ENCODE data around the gene IFI6. TPM values are rescaled to one million over a fixed set of nuclear protein-coding genes. Genes with fewer than 3 reads are reported as not detected.

IFI6 gene
- total and polyA plus RNA-seq, 2 donors (not counting 1 experiment from before 2014, with no cell fraction given): 11.7 to 12.0 TPM

GRCh38 chr1:27664291-27664690 lies 7.7 kb downstream of the IFI6 start:
- Histone ChIP-seq H3K9me3 (ENCODE audit: control extremely low read depth in 1 of 3, control insufficient read depth in 2 of 3, insufficient read depth in 1 of 3, low read length in 2 of 3) (no peaks in the 10 kb centered on the region), H3K79me2 (ENCODE audit: control insufficient read depth, insufficient read depth, low read length) (peaks cover 9% of the 10 kb centered on the region), H3K4me2 (replicated peaks; ENCODE audit: low read depth, low read length, poor library complexity, severe bottlenecking) (no peak overlapping the region), H3K27me3 (replicated peaks in 1 of 4; ENCODE audit: control extremely low read depth in 1 of 4, control insufficient read depth in 3 of 4, insufficient read depth in 4 of 4, low read length in 3 of 4) (no peaks in the 10 kb centered on the region), H3K4me1 (ENCODE audit: control insufficient read depth in 2 of 2, insufficient read depth in 2 of 2, low read length in 2 of 2) (peaks cover 31 to 39% of the 10 kb centered on the region in 2 donors), H2AFZ (ENCODE audit: insufficient read depth, low read depth, low read length, poor library complexity, severe bottlenecking) (no peak overlapping the region), H4K20me1 (ENCODE audit: control insufficient read depth, insufficient read depth, low read length, poor library complexity, severe bottlenecking) (no peaks in the 10 kb centered on the region), H3K4me3 (ENCODE audit: control extremely low read depth in 1 of 5, extremely low read depth in 1 of 5, insufficient read depth in 1 of 5, low read depth in 2 of 5, low read length in 4 of 5) (no peak overlapping the region), H3K27ac (ENCODE audit: low read length in 2 of 2) (no peak overlapping the region), H3K36me3 (replicated peaks in 1 of 2; ENCODE audit: control extremely low read depth in 1 of 2, control insufficient read depth in 1 of 2, extremely low read depth in 1 of 2, insufficient read depth in 2 of 2, low read length in 1 of 2) (peaks cover 0 to 1% of the 10 kb centered on the region in 2 experiments), H3K9ac (ENCODE audit: low read length) (no peak overlapping the region)
- intact Hi-C loops (cut with micrococcal nuclease): loop anchor here (5.0 to 10.0 kb wide), 2 partner anchors 247 to 559 kb away; no protein-coding TSS in a partner anchor
- H3K27me3 Mint-ChIP-seq: no peaks in the 10 kb centered on the region
- ChIA-PET CTCF (interaction anchor here (1.2 to 8.8 kb wide), 12 partner anchors 11 to 367 kb away, joined by 3 to 473 read pairs (median 6); partner anchors contain the start of genes AHDC1 and STX12), POLR2A (interaction anchor here (0.6 to 0.9 kb wide), 2 partner anchors 39 to 187 kb away, joined by 4 read pairs; no protein-coding TSS in a partner anchor)
- no peak overlapping the region for H3K27ac Mint-ChIP-seq
- H3K9me3 Mint-ChIP-seq (ENCODE audit: insufficient read depth): no peaks in the 10 kb centered on the region
- peaks cover 44% of the 10 kb centered on the region for H3K4me1 Mint-ChIP-seq
- TF ChIP-seq EZH2 (IDR thresholded peaks at IDR 0.05; ENCODE audit: borderline replicate concordance, insufficient read depth, low read depth, low read length, poor library complexity, severe bottlenecking) (no peak), CTCF (IDR thresholded peaks at IDR 0.05) (no peak)
- no peak overlapping the region for H3K4me3 Mint-ChIP-seq
- ATAC-seq (ENCODE audit: low read depth): no peak
- 63% methylated on average over 5 of the region's 8 CpGs for WGBS (ENCODE audit: insufficient coverage)
- no peak for DNase-seq

- peak overlapping the region in 4 of 5 experiments; percentile 20 to 33 (median 24) for H3K4me3 ChIP-seq (ENCODE audit: control extremely low read depth in 1 of 5, extremely low read depth in 1 of 5, insufficient read depth in 1 of 5, low read depth in 2 of 5, low read length in 4 of 5)
- DNase-seq (peak; percentile 93), ATAC-seq (ENCODE audit: low read depth) (peak; percentile 40)
- peaks cover 0 to 1% of the 10 kb centered on the region in 2 experiments for H3K36me3 ChIP-seq (replicated peaks in 1 of 2; ENCODE audit: control extremely low read depth in 1 of 2, control insufficient read depth in 1 of 2, extremely low read depth in 1 of 2, insufficient read depth in 2 of 2, low read length in 1 of 2)
- H3K79me2 ChIP-seq (ENCODE audit: control insufficient read depth, insufficient read depth, low read length): no peaks in the 10 kb centered on the region
- peak overlapping the region; percentile 99 for H3K27ac Mint-ChIP-seq
- H4K20me1 ChIP-seq (ENCODE audit: control insufficient read depth, insufficient read depth, low read length, poor library complexity, severe bottlenecking): no peaks in the 10 kb centered on the region
- H3K27ac ChIP-seq (ENCODE audit: low read length in 2 of 2): peak overlapping the region; percentile 85 to 96
- intact Hi-C loops (cut with micrococcal nuclease): loop anchor here (1.0 to 10.0 kb wide), 10 partner anchors 19 to 558 kb away; partner anchors contain the start of gene GPR3
- no peaks in the 10 kb centered on the region for H3K9me3 Mint-ChIP-seq (ENCODE audit: insufficient read depth)
- TF ChIP-seq CTCF (IDR thresholded peaks at IDR 0.05): peak; percentile 89
- no peak for TF ChIP-seq EZH2 (IDR thresholded peaks at IDR 0.05; ENCODE audit: borderline replicate concordance, insufficient read depth, low read depth, low read length, poor library complexity, severe bottlenecking)
- peak overlapping the region; percentile 75 for H3K4me2 ChIP-seq (replicated peaks; ENCODE audit: low read depth, low read length, poor library complexity, severe bottlenecking)
- peak overlapping the region; percentile 81 for H3K4me3 Mint-ChIP-seq
- H2AFZ ChIP-seq (ENCODE audit: insufficient read depth, low read depth, low read length, poor library complexity, severe bottlenecking): peak overlapping the region; percentile 71
- peaks cover 50% of the 10 kb centered on the region for H3K4me1 Mint-ChIP-seq
- CTCF ChIA-PET: interaction anchor here (0.6 to 8.8 kb wide), 47 partner anchors 8 to 666 kb away, joined by 3 to 473 read pairs (median 5); partner anchors contain the start of genes AHDC1, FGR, GPR3 and IFI6
- no peaks in the 10 kb centered on the region for H3K9me3 ChIP-seq (ENCODE audit: control extremely low read depth in 1 of 3, control insufficient read depth in 2 of 3, insufficient read depth in 1 of 3, low read length in 2 of 3)
- POLR2A ChIA-PET: interaction anchor here (0.5 to 6.7 kb wide), 17 partner anchors 24 to 741 kb away, joined by 3 to 55 read pairs (median 4); partner anchors contain the start of genes AHDC1, FGR and NUDC
- H3K27me3 Mint-ChIP-seq: no peaks in the 10 kb centered on the region
- peak overlapping the region; percentile 44 for H3K9ac ChIP-seq (ENCODE audit: low read length)
- H3K4me1 ChIP-seq (ENCODE audit: control insufficient read depth in 2 of 2, insufficient read depth in 2 of 2, low read length in 2 of 2): peaks cover 42 to 52% of the 10 kb centered on the region in 2 donors
- no peaks in the 10 kb centered on the region for H3K27me3 ChIP-seq (replicated peaks in 1 of 4; ENCODE audit: control extremely low read depth in 1 of 4, control insufficient read depth in 3 of 4, insufficient read depth in 4 of 4, low read length in 3 of 4)
- 11% methylated on average over 9 of the region's 12 CpGs for WGBS (ENCODE audit: insufficient coverage)
Observed at GRCh38 chr1:27662707-27663393, 9.1 kb downstream of the IFI6 start.

All from B cell (primary cell).